ENCODE data around the gene CDH13. TPM values are rescaled to one million over a fixed set of nuclear protein-coding genes. Genes with fewer than 3 reads are reported as not detected.

Gene CDH13
- total RNA-seq, 2 experiments from 2014 or later: not detected

DNA sequence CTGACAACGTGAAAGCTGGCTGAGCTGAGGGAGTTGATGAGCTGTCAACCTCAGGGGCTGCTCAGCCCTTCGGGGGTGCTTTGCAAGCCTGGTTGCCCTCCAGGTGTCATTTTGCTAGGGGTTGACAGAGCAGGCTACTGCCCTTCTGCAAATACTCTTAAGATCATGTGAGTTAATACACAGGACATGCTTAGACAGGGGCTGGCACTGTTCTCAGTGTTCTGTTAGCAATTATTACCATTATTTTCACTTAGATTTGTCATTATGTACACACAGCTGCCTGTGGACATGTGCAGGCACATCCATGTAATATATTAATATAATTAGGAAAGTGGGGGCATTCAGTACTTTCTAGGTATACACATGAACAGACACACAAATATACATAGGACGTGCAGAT, 626.8 kb downstream of the CDH13 start:
- no peak for TF ChIP-seq CTCF (conservative IDR thresholded peaks at IDR 0.05; ENCODE audit: low read length)
- no peak for TF ChIP-seq EZH2phosphoT487 (IDR thresholded peaks at IDR 0.05; ENCODE audit: borderline replicate concordance, low read depth, low read length)
- H4K20me1 ChIP-seq (ENCODE audit: insufficient read depth, low read length): no peaks in the 10 kb centered on the region
- ChIA-PET POLR2A (no interaction called here), CTCF (ENCODE audit: unreplicated experiment) (no interaction called here)
- intact Hi-C loops (cut with micrococcal nuclease; ENCODE audit: unreplicated experiment): no loop called here
- no peaks in the 10 kb centered on the region for H3K9me3 ChIP-seq (ENCODE audit: low read length)
- H3K4me1 ChIP-seq (ENCODE audit: insufficient read depth, low read length, poor library complexity, severe bottlenecking): no peaks in the 10 kb centered on the region
- H3K36me3 ChIP-seq (ENCODE audit: insufficient read depth, low read length): no peaks in the 10 kb centered on the region
- no peak overlapping the region for H3K4me3 ChIP-seq (ENCODE audit: low read depth, low read length, poor library complexity, severe bottlenecking)
- no peaks in the 10 kb centered on the region for H3K79me2 ChIP-seq (ENCODE audit: insufficient read depth, low read depth, low read length)
- no peak overlapping the region for H2AFZ ChIP-seq (ENCODE audit: low read length)
- no peak overlapping the region for H3K4me2 ChIP-seq (ENCODE audit: low read length)
- BruUV-seq (replicated peaks): no TSS peak
- DNase-seq (ENCODE audit: low spot score): no peak
- no peak overlapping the region for H3K27ac ChIP-seq (ENCODE audit: low read depth, low read length, poor library complexity, severe bottlenecking)
- no peaks in the 10 kb centered on the region for H3K9me2 ChIP-seq (ENCODE audit: insufficient read depth, low read length)

GRCh38 chr16:83258366-83258928, 631.7 kb downstream of the CDH13 start:
- H3K27ac ChIP-seq (ENCODE audit: low read depth, low read length, poor library complexity, severe bottlenecking): no peak overlapping the region
- no peaks in the 10 kb centered on the region for H3K4me1 ChIP-seq (ENCODE audit: insufficient read depth, low read length, poor library complexity, severe bottlenecking)
- H3K9me2 ChIP-seq (ENCODE audit: insufficient read depth, low read length): no peaks in the 10 kb centered on the region
- intact Hi-C loops (cut with micrococcal nuclease; ENCODE audit: unreplicated experiment): no loop called here
- no peaks in the 10 kb centered on the region for H3K36me3 ChIP-seq (ENCODE audit: insufficient read depth, low read length)
- H3K9me3 ChIP-seq (ENCODE audit: low read length): no peaks in the 10 kb centered on the region
- no peak overlapping the region for H3K4me2 ChIP-seq (ENCODE audit: low read length)
- no peak for DNase-seq (ENCODE audit: low spot score)
- BruUV-seq (replicated peaks): no TSS peak
- TF ChIP-seq EZH2phosphoT487 (IDR thresholded peaks at IDR 0.05; ENCODE audit: borderline replicate concordance, low read depth, low read length) (no peak), CTCF (conservative IDR thresholded peaks at IDR 0.05; ENCODE audit: low read length) (no peak)
- no peaks in the 10 kb centered on the region for H3K79me2 ChIP-seq (ENCODE audit: insufficient read depth, low read depth, low read length)
- H2AFZ ChIP-seq (ENCODE audit: low read length): no peak overlapping the region
- no peak overlapping the region for H3K4me3 ChIP-seq (ENCODE audit: low read depth, low read length, poor library complexity, severe bottlenecking)
- CTCF ChIA-PET (ENCODE audit: unreplicated experiment): no interaction called here
- POLR2A ChIA-PET: interaction anchor here (0.6 kb wide), 1 partner anchor 43 kb away, joined by 3 read pairs; no protein-coding TSS in a partner anchor
- no peaks in the 10 kb centered on the region for H4K20me1 ChIP-seq (ENCODE audit: insufficient read depth, low read length)

- H3K4me1 ChIP-seq (ENCODE audit: insufficient read depth, low read length, poor library complexity, severe bottlenecking): no peaks in the 10 kb centered on the region
- POLR2A ChIA-PET: no interaction called here
- intact Hi-C loops (cut with micrococcal nuclease; ENCODE audit: unreplicated experiment): no loop called here
- H3K4me3 ChIP-seq (ENCODE audit: low read depth, low read length, poor library complexity, severe bottlenecking): no peak overlapping the region
- H3K9me3 ChIP-seq (ENCODE audit: low read length): no peaks in the 10 kb centered on the region
- DNase-seq (ENCODE audit: low spot score): no peak
- no peak overlapping the region for H3K4me2 ChIP-seq (ENCODE audit: low read length)
- H3K27ac ChIP-seq (ENCODE audit: low read depth, low read length, poor library complexity, severe bottlenecking): no peak overlapping the region
- H4K20me1 ChIP-seq (ENCODE audit: insufficient read depth, low read length): no peaks in the 10 kb centered on the region
- no TSS peak for BruUV-seq (replicated peaks)
- TF ChIP-seq EZH2phosphoT487 (IDR thresholded peaks at IDR 0.05; ENCODE audit: borderline replicate concordance, low read depth, low read length) (no peak), CTCF (conservative IDR thresholded peaks at IDR 0.05; ENCODE audit: low read length) (no peak)
- H3K36me3 ChIP-seq (ENCODE audit: insufficient read depth, low read length): no peaks in the 10 kb centered on the region
- no peaks in the 10 kb centered on the region for H3K9me2 ChIP-seq (ENCODE audit: insufficient read depth, low read length)
- CTCF ChIA-PET (ENCODE audit: unreplicated experiment): no interaction called here
- no peak overlapping the region for H2AFZ ChIP-seq (ENCODE audit: low read length)
- H3K79me2 ChIP-seq (ENCODE audit: insufficient read depth, low read depth, low read length): no peaks in the 10 kb centered on the region
Observed at GRCh38 chr16:83266848-83267553, 640.2 kb downstream of the CDH13 start.

All from OCI-LY7 (cell line).